GM12878 (cell line): ENCODE results near the gene PARM1. TPM values are rescaled to one million over a fixed set of nuclear protein-coding genes. Genes with fewer than 3 reads are reported as not detected.

Experiments
- ATAC-seq: fragments of 200-7000 bp; cut with Tn5 transposase; 3 replicates; pipeline ENCODE4 v1.9.1; 2020; ENCODE audit warnings: mild to moderate bottlenecking, moderate library complexity
- BruUV-seq: library from RNA; stranded (reverse); fragments of 400-500 nt; replicated peaks from 2 replicates; lab custom pipeline; 2021; lab: Mats Ljungman, UMichigan
- CTCF ChIA-PET: fragments of 300-600 bp; sonication (Branson Sonifier 250); formaldehyde crosslinking; extraction: SDS; loops from one replicate; lab custom pipeline; 2021; ENCODE audit warnings: inconsistent platforms; lab: Yijun Ruan, JAX
- POLR2A ChIA-PET: fragments of 350-600 bp; formaldehyde crosslinking; extraction: SDS; loops from one replicate; lab custom pipeline; 2021; ENCODE audit warnings: inconsistent platforms; lab: Charles Lee
- RAD21 ChIA-PET: fragments of 300-600 bp; sonication (Branson Sonifier 250); formaldehyde crosslinking; loops from one replicate; lab custom pipeline; 2023; ENCODE audit warnings: antibody characterized with exemption; ENCODE audit not compliant: unreplicated experiment; lab: Charles Lee
- SMC1A ChIA-PET: fragments of 300-600 bp; sonication (Branson Sonifier 250); formaldehyde crosslinking; loops from one replicate; lab custom pipeline; 2023; ENCODE audit not compliant: unreplicated experiment, uncharacterized antibody; lab: Charles Lee
- DNase-seq: peaks from one replicate; pipeline ENCODE4 v3.0.0-alpha.2; 2011; ENCODE audit warnings: low read depth, low spot score
- FAIRE-seq: peaks from 3 replicates; lab custom pipeline; 2011; peaks lifted over from hg19 to GRCh38; lab: Jason Lieb, UNC
- H2AFZ ChIP-seq: 2 replicates; pipeline ENCODE4 v1.6.0; 2011; ENCODE audit warnings: low read depth, low read length, control low read depth; ENCODE audit not compliant: control insufficient read depth
- H3K27ac ChIP-seq: 2 replicates; pipeline ENCODE4 v1.5.1; 2011; ENCODE audit warnings: control low read depth; ENCODE audit not compliant: control insufficient read depth, insufficient read depth
- H3K27me3 ChIP-seq, 2 experiments: replicated peaks in 1 of 2; 2 replicates each; pipeline versions ENCODE4 v1.6.0 to v1.6.1; 2011; ENCODE audit warnings: low read length in 1 of 2; ENCODE audit not compliant: control insufficient read depth in 2 of 2, insufficient read depth in 2 of 2
- H3K36me3 ChIP-seq, 2 experiments: 2 replicates each; pipeline ENCODE4 v1.5.1; 2011; ENCODE audit warnings: low read length in 1 of 2; ENCODE audit not compliant: control insufficient read depth in 2 of 2, insufficient read depth in 2 of 2
- H3K4me1 ChIP-seq: 2 replicates; pipeline ENCODE4 v1.6.1; 2011; ENCODE audit warnings: mild to moderate bottlenecking, low read length, moderate library complexity, mixed read lengths; ENCODE audit not compliant: control insufficient read depth, insufficient read depth
- H3K4me2 ChIP-seq: 2 replicates; pipeline ENCODE4 v1.6.0; 2011; ENCODE audit warnings: control low read depth; ENCODE audit not compliant: control insufficient read depth, insufficient read depth
- H3K4me3 ChIP-seq: fragments of 200-600 bp; sonication (generic); 2 replicates; pipeline ENCODE4 v1.5.1; 2016
- H3K79me2 ChIP-seq: 2 replicates; pipeline ENCODE4 v1.6.0; 2011; ENCODE audit warnings: low read length; ENCODE audit not compliant: control insufficient read depth, insufficient read depth
- H3K9ac ChIP-seq: 2 replicates; pipeline ENCODE4 v1.8.0; 2011; ENCODE audit warnings: low read length, control low read depth, mixed read lengths; ENCODE audit not compliant: control insufficient read depth, insufficient read depth
- H3K9me3 ChIP-seq: replicated peaks from 3 replicates; pipeline ENCODE4 v1.5.1; 2011; ENCODE audit warnings: mild to moderate bottlenecking, low read length; ENCODE audit not compliant: control insufficient read depth, insufficient read depth
- H4K20me1 ChIP-seq: 2 replicates; pipeline ENCODE4 v1.6.0; 2011; ENCODE audit not compliant: control insufficient read depth, insufficient read depth
- BCL11A ChIP-seq: IDR thresholded peaks from 2 replicates; pipeline ENCODE4 v1.6.1; 2011; ENCODE audit warnings: low read depth, low read length
- SKIL ChIP-seq: fragments of 450-650 bp; IDR thresholded peaks from 2 replicates; pipeline ENCODE4 v1.6.1; 2017; ENCODE audit warnings: mild to moderate bottlenecking, low read depth, inconsistent platforms; ENCODE audit not compliant: poor library complexity, severe bottlenecking
- SUPT20H ChIP-seq: IDR thresholded peaks from 2 replicates; pipeline ENCODE4 v1.6.1; 2011; ENCODE audit warnings: low read depth, mild to moderate bottlenecking, low read length, moderate library complexity, borderline replicate concordance; ENCODE audit not compliant: control insufficient read depth
- TAF1 ChIP-seq: IDR thresholded peaks from 2 replicates; pipeline ENCODE4 v1.6.1; 2011; ENCODE audit warnings: mild to moderate bottlenecking, low read depth, low read length, borderline replicate concordance
- TARDBP ChIP-seq: IDR thresholded peaks from 2 replicates; pipeline ENCODE4 v1.6.1; 2016; ENCODE audit warnings: borderline replicate concordance
- TCF3 ChIP-seq: IDR thresholded peaks from 2 replicates; pipeline ENCODE4 v1.6.1; 2012; ENCODE audit warnings: low read depth, mild to moderate bottlenecking, low read length, borderline replicate concordance; ENCODE audit not compliant: insufficient read depth
- ZBTB4 ChIP-seq: fragments of 450-650 bp; formaldehyde crosslinking; IDR thresholded peaks from 2 replicates; pipeline ENCODE4 v1.4.0; 2022; ENCODE audit warnings: mild to moderate bottlenecking, moderate library complexity
- WGBS: methylation state at CpG from one replicate; pipeline ENCODE4 v1.1.6; 2016; ENCODE audit warnings: low lambda C conversion rate; ENCODE audit not compliant: insufficient replicate concordance, insufficient coverage; ENCODE audit errors: missing lambda C conversion rate; 5-methylcytosine and 5-hydroxymethylcytosine counted together
- in situ Hi-C: fragments of 300-500 bp; cut with MboI; formaldehyde crosslinking; loops from 9 replicates; pipeline ENCODE4 v1.14.3; 2018; ENCODE audit warnings: mixed read lengths
- intact Hi-C: fragments of 100-400 bp; cut with micrococcal nuclease; formaldehyde crosslinking; loops from one replicate; pipeline ENCODE4 v1.14.2; 2022; ENCODE audit not compliant: unreplicated experiment
- polyA plus RNA-seq, 11 experiments: library from polyadenylated mRNA; depleted of rRNA in 4 of 11; unstranded in 6 of 11; stranded (reverse) in 5 of 11; fragments of >200 nt; fragmentation: Nextera tagmentation in 4 of 11; fragmentation: Illumina TruSeq in 1 of 11; extraction: Ambion mirVana in 4 of 11; extraction: Trizol in 1 of 11; gene quantifications; 1 replicate in 1 of 11; 2 replicates in 10 of 11; pipeline versions ENCODE4 v1.2.1 to v1.2.3, GENCODE V29; 2011 to 2016; ENCODE audit warnings: inconsistent platforms in 2 of 11, missing spikeins in 2 of 11, low read depth in 1 of 11
- total RNA-seq, 4 experiments: library from RNA; depleted of rRNA in 3 of 4; stranded (reverse); fragments of >200 nt in 3 of 4; fragmentation: Illumina TruSeq in 1 of 4; extraction: Trizol in 1 of 4; gene quantifications; 2 replicates each; pipeline versions ENCODE4 v1.2.1 to v1.2.3, GENCODE V29; 2013 to 2021

Gene PARM1
- total and polyA plus RNA-seq, 10 of the 15 experiments (the other 5 are each of a cell fraction or from before 2014, with no cell fraction given), result 13.9 to 56.2 (median 41.3) TPM

- DNase-seq (no peak), FAIRE-seq (no peak), ATAC-seq (no peak)
- no TSS peak for BruUV-seq
- Histone ChIP-seq H3K79me2 (no peaks in the 10 kb centered on the region), H3K27me3 (no peaks in the 10 kb centered on the region), H3K9ac (no peak overlapping the region), H3K4me3 (no peak overlapping the region), H2AFZ (no peak overlapping the region), H3K4me2 (no peak overlapping the region), H3K4me1 (no peaks in the 10 kb centered on the region), H4K20me1 (no peaks in the 10 kb centered on the region), H3K9me3 (no peaks in the 10 kb centered on the region), H3K27ac (no peak overlapping the region), H3K36me3 (no peaks in the 10 kb centered on the region)
- in situ Hi-C loops, result no loop called here
- intact Hi-C loops, result no loop called here
- CTCF ChIA-PET, result interaction anchor here (0.6 to 1.5 kb wide), 2 partner anchors 22 to 179 kb away, joined by 3 read pairs; no protein-coding TSS in a partner anchor
- SMC1A ChIA-PET, result interaction anchor here (1.0 kb wide), 1 partner anchor 119 kb away, joined by 3 read pairs; no protein-coding TSS in a partner anchor
- POLR2A ChIA-PET, result no interaction called here
- RAD21 ChIA-PET, result no interaction called here
- WGBS, result 0% methylated on average over 1 of the region's 1 CpG
- TF ChIP-seq TARDBP (no peak), TCF3 (no peak), SKIL (no peak), ZBTB4 (CRISPR knock-in tag) (no peak), TAF1 (no peak), SUPT20H (no peak), BCL11A (no peak)
These were observed 120.4 kb downstream of the PARM1 start for GRCh38 chr4:75053352-75053751.
